Ascending aorta (tissue), 2 donors: Measurements from ENCODE around the gene MMP21. TPM values are rescaled to one million over a fixed set of nuclear protein-coding genes. Genes with fewer than 3 reads are reported as not detected.

Source experiments
- DNase-seq, 2 donors: peaks; one replicate each; pipeline ENCODE4 v3.0.0-alpha.2; 2019; ENCODE audit warnings: low spot score in 2 of 2
- H3K27ac ChIP-seq, 2 donors: fragments of 200-600 bp; sonication (generic); one replicate each; pipeline ENCODE4 v1.5.1; 2016 to 2017; ENCODE audit warnings: mild to moderate bottlenecking in 1 of 2
- H3K27me3 ChIP-seq: fragments of 200-600 bp; sonication (generic); one replicate; pipeline ENCODE4 v1.5.1; 2017
- H3K36me3 ChIP-seq, 2 donors: fragments of 200-600 bp; sonication (generic); one replicate each; pipeline ENCODE4 v1.5.1; 2016
- H3K4me1 ChIP-seq, 2 donors: fragments of 200-600 bp; sonication (generic); one replicate each; pipeline ENCODE4 v1.5.1; 2016 to 2017; ENCODE audit warnings: mild to moderate bottlenecking in 1 of 2
- H3K4me3 ChIP-seq, 2 donors: fragments of 200-600 bp; sonication (generic); one replicate each; pipeline ENCODE4 v1.5.1; 2016 to 2017; ENCODE audit warnings: mild to moderate bottlenecking in 1 of 2
- H3K9me3 ChIP-seq, 2 donors: fragments of 200-600 bp; sonication (generic); one replicate each; pipeline ENCODE4 v1.5.1; 2016
- CTCF ChIP-seq, 3 experiments: fragments of 200-600 bp in 2 of 3; fragments of 450-650 bp in 1 of 3; sonication (generic) in 2 of 3; IDR thresholded peaks; one replicate each; pipeline ENCODE4 v1.5.1; 2016 to 2019; ENCODE audit warnings: antibody characterized with exemption in 3 of 3, mild to moderate bottlenecking in 1 of 3, moderate library complexity in 1 of 3
- intact Hi-C: fragments of 100-400 bp; cut with DNase I; formaldehyde crosslinking; loops from one replicate; pipeline ENCODE4 v1.15.1; 2023
- total RNA-seq: library from RNA; depleted of rRNA; stranded (reverse); fragments of >200 nt; gene quantifications from one replicate; pipeline ENCODE4 v1.1.0, GENCODE V29; 2016

Gene MMP21
- total RNA-seq, 1 donor from 2014 or later: not detected

DNA sequence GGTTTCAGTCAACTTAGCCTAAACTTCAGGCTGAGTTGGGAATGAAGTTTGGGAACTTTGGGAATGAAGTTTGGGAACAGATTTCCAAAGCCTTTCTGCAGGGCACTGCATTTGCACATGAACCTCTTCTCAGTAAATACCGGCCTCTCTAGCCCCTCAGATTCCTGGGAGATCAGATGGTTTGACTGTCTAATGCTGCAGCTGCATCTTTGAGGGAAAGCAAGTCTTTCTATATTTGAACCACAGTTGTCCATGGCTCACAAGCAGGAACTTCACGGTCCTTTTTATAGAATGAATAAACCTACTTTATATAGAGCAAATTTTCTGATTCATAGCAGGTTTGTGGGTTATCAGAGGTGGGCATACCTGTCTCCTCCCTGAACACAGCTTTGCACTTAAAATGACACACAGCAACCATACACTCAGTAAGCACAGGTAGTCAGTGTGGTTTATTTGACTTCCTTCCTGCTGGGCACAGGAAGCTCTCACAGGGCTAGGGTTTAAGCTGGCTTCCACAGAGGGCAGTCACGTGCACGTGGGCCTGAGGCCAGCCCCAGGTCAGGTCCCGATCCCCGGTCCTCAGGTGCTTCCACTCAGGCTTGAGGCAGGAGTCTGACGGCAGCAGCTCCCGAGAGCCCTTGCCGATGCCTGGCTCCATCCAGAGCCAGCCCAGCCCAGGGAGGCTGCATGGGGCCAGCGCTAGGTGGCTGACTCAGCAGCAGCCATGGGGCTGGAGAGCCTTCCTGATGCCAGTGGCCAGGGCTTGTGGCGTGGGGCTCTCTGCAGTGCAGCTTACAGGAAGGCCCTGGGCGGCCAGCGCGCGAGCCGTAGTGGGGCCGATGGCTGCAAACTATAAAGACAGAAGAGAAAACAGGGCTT lies 12.8 kb upstream of the MMP21 start:
- Histone ChIP-seq H3K27me3 (no peaks in the 10 kb centered on the region), H3K36me3 (peaks cover 22 to 42% of the 10 kb centered on the region in 2 donors), H3K4me3 (no peak overlapping the region), H3K27ac (no peak overlapping the region), H3K4me1 (no peaks in the 10 kb centered on the region), H3K9me3 (no peaks in the 10 kb centered on the region)
- DNase-seq: peak in 1 of 2 donors; percentile 55
- intact Hi-C loops: no loop called here
- no peak for TF ChIP-seq CTCF (IDR thresholded peaks at IDR 0.05)

GRCh38 chr10:125785791-125786190 lies 10.2 kb upstream of the MMP21 start:
- Histone ChIP-seq H3K9me3 (no peaks in the 10 kb centered on the region), H3K4me3 (no peak overlapping the region), H3K27me3 (no peaks in the 10 kb centered on the region), H3K36me3 (peaks cover 12 to 19% of the 10 kb centered on the region in 2 donors), H3K27ac (no peak overlapping the region), H3K4me1 (no peaks in the 10 kb centered on the region)
- no peak for TF ChIP-seq CTCF (IDR thresholded peaks at IDR 0.05)
- intact Hi-C loops: no loop called here
- peak in 1 of 2 donors; percentile 22 for DNase-seq

DNA sequence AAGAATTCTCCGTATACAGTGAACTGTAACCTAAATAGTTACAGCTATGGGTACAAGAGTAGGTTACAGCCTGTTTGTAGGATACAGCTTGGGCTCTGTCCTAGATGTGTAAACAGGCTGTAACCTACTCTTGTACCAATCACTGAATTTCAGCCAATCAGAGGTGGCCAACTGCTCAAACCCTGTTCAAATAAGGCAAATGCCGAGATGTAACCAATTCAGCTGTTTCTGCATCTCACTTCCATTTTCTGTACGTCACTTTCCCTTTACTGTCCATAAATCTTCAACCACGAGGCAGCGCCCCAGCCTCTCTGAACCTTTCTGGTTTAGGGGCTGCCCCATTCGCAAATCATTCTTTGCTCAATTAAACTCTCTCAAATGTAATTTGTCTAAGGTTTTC lies 8.3 kb upstream of the MMP21 start:
- H3K4me3 ChIP-seq: no peak overlapping the region
- H3K27me3 ChIP-seq: no peaks in the 10 kb centered on the region
- H3K9me3 ChIP-seq: no peaks in the 10 kb centered on the region
- H3K4me1 ChIP-seq: no peaks in the 10 kb centered on the region
- no peak overlapping the region for H3K27ac ChIP-seq
- peaks cover 7 to 8% of the 10 kb centered on the region in 2 donors for H3K36me3 ChIP-seq
- TF ChIP-seq CTCF (IDR thresholded peaks at IDR 0.05): no peak
- no peak for DNase-seq
- intact Hi-C loops: no loop called here

GRCh38 chr10:125783408-125783807 lies 7.8 kb upstream of the MMP21 start:
- no peaks in the 10 kb centered on the region for H3K4me1 ChIP-seq
- intact Hi-C loops: no loop called here
- no peak for DNase-seq
- TF ChIP-seq CTCF (IDR thresholded peaks at IDR 0.05): no peak
- H3K4me3 ChIP-seq: no peak overlapping the region
- no peak overlapping the region for H3K27ac ChIP-seq
- H3K36me3 ChIP-seq: peaks cover 2 to 4% of the 10 kb centered on the region in 2 donors
- H3K27me3 ChIP-seq: no peaks in the 10 kb centered on the region
- H3K9me3 ChIP-seq: no peaks in the 10 kb centered on the region

GRCh38 chr10:125782616-125783015 lies 7.0 kb upstream of the MMP21 start:
- no peaks in the 10 kb centered on the region for H3K36me3 ChIP-seq
- H3K27ac ChIP-seq: no peak overlapping the region
- TF ChIP-seq CTCF (IDR thresholded peaks at IDR 0.05): no peak
- H3K4me3 ChIP-seq: no peak overlapping the region
- H3K9me3 ChIP-seq: no peaks in the 10 kb centered on the region
- H3K4me1 ChIP-seq: no peaks in the 10 kb centered on the region
- no peak for DNase-seq
- no peaks in the 10 kb centered on the region for H3K27me3 ChIP-seq
- intact Hi-C loops: no loop called here
